Aorta (tissue), 5 donors: Measurements from ENCODE around the gene KRI1. TPM values are rescaled to one million over a fixed set of nuclear protein-coding genes. Genes with fewer than 3 reads are reported as not detected.

Source experiments
- ATAC-seq: fragments of 200-7000 bp; cut with Tn5 transposase; one replicate; pipeline ENCODE4 v1.9.1; 2022; ENCODE audit warnings: moderate library complexity; ENCODE audit not compliant: low FRiP score
- DNase-seq, 2 donors: peaks; one replicate each; pipeline ENCODE4 v3.0.0-alpha.2; 2020
- H3K27ac ChIP-seq, 2 donors: one replicate each; pipeline ENCODE4 v1.5.1; 2013; ENCODE audit warnings: low read length in 2 of 2, mild to moderate bottlenecking in 2 of 2, moderate library complexity in 2 of 2, control low read depth in 1 of 2, inconsistent platforms in 1 of 2, low read depth in 1 of 2
- H3K27me3 ChIP-seq, 2 donors: one replicate each; pipeline ENCODE4 v1.6.1; 2013; ENCODE audit warnings: control low read depth in 1 of 2, low read length in 1 of 2, mild to moderate bottlenecking in 1 of 2, moderate library complexity in 1 of 2; ENCODE audit not compliant: insufficient read depth in 2 of 2, control insufficient read depth in 1 of 2
- H3K36me3 ChIP-seq, 2 donors: one replicate each; pipeline ENCODE4 v1.6.1; 2013; ENCODE audit warnings: control low read depth in 1 of 2, low read length in 1 of 2, mild to moderate bottlenecking in 1 of 2; ENCODE audit not compliant: insufficient read depth in 2 of 2, control insufficient read depth in 1 of 2
- H3K4me1 ChIP-seq, 2 donors: one replicate each; pipeline ENCODE4 v1.6.1; 2013; ENCODE audit warnings: low read length in 2 of 2, control low read depth in 1 of 2, mild to moderate bottlenecking in 1 of 2, moderate library complexity in 1 of 2; ENCODE audit not compliant: insufficient read depth in 2 of 2, control insufficient read depth in 1 of 2
- H3K4me3 ChIP-seq, 2 donors: one replicate each; pipeline ENCODE4 v1.5.1; 2013; ENCODE audit warnings: low read length in 2 of 2, control low read depth in 1 of 2, mild to moderate bottlenecking in 1 of 2
- H3K9me3 ChIP-seq: one replicate; pipeline ENCODE4 v1.6.1; 2013; ENCODE audit warnings: mild to moderate bottlenecking, low read length; ENCODE audit not compliant: control insufficient read depth
- WGBS, 2 donors: extraction: QIAGEN DNeasy Blood & Tissue Kit; methylation state at CpG; one replicate each; pipeline ENCODE4 v1.1.7; 2013; 5-methylcytosine and 5-hydroxymethylcytosine counted together
- intact Hi-C, 2 donors: fragments of 100-400 bp; cut with DNase I; formaldehyde crosslinking; loops; one replicate each; pipeline versions ENCODE4 v1.14.2 to v1.15.0; 2022
- long read RNA-seq, 2 donors: library from polyadenylated mRNA; unstranded; transcript quantifications; one replicate each; pipeline ENCODE4 v2.0.0, GENCODE V29; 2020 to 2021
- polyA plus RNA-seq, 2 donors: library from polyadenylated mRNA; stranded (reverse); fragments of 200-250 nt; gene quantifications; one replicate each; pipeline ENCODE4 v1.2.3, GENCODE V29; 2013
- total RNA-seq, 2 donors: library from RNA; stranded (reverse); fragmentation: NEBNext Ultra II Directional; extraction: Animal tissue kit (Norgen Biotek cat#: 25700); gene quantifications; one replicate each; pipeline ENCODE4 v1.2.1, GENCODE V29; 2021
- donor health status: healthy with polysubstance abuse.
- donor health status: Bipolar disorder and iron deficiency.
- donor health status: DM: no; HTN: no; CAD: no.
- donor health status: DM: no; HTN: no; CAD: no.
- donor health status: DM: yes; HTN: yes; CAD: no.

Gene KRI1
- total RNA-seq (10 to 100 TPM; 15.8 to 18.9 TPM), polyA plus RNA-seq (10 to 100 TPM in 1 of 2 donors, 1 to 10 TPM in 1; 6.4 to 41.0 TPM)
- long read RNA-seq, donor 1, transcript KRI1-203 (18 exons, 2,545 nt), result minor isoform, 12 of 95 reads
- long read RNA-seq, donor 1, transcript KRI1-201 (19 exons, 3,023 nt), result major isoform, 59 of 95 reads
- long read RNA-seq, donor 1, partial matches to known transcripts, result 9 of 95 reads
- long read RNA-seq, donor 1, other reads (novel, unspliced or antisense), result 15 of 95 reads
- long read RNA-seq, donor 2, transcript KRI1-201 (19 exons, 3,023 nt), result major isoform, 8 of 20 reads
- long read RNA-seq, donor 2, partial matches to known transcripts, result 10 of 20 reads
- long read RNA-seq, donor 2, other reads (novel, unspliced or antisense), result 1 of 20 reads

DNA sequence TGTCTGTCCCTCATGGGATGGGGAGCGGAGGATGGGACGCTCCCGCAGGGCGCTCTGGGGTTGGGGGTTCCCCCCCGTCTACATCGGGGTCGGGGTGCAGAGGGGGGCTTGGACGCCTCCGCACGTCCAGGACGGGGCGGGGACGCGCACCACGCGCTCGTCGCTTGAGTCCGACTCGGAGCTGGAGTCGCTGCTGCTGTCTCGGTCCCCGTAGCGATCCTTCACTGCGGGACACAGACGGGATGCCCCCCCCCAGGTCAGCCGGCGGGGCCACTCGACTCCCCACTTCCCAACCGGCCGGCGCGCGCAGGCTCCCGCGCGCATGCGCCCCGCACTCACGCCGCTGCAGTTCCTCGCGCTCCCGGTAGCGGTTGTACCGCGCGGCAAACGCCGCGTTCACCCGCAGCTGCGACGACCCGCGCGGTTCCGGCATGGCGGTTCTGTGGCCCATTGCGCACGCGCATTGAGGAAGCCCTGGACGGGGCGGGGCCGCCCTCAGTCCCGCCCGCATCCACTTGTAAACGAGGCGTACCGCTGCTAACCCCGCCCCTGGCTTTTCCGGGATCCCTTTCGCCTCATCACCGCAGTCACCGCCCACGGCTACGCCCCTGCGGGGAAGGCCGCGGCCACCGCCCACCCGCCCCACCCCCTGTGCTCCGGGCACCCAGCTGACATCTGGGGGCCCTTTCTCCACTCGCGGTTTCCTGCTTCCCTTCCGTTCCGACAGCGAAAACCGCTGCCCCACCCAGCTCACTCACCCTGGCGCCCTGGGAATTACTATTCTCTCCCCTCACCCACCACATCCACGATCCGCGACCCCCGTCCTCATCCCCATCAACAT, at the start of gene KRI1:
TSS of gene KRI1 (minus strand) at position 444 of the 841 bp plus-strand sequence. CDS start at position 433, 11 bp downstream.
- Histone ChIP-seq H3K4me1 (no peaks in the 10 kb centered on the region), H3K27me3 (no peaks in the 10 kb centered on the region), H3K4me3 (peak within 1 kb of the TSS; percentile 51 to 59), H3K27ac (peak within 1 kb of the TSS in 1 of 2 donors; percentile 54), H3K9me3 (no peaks in the 10 kb centered on the region), H3K36me3 (no peaks in the 10 kb centered on the region)
- 0% methylated on average over 84 to 94 of the region's 94 CpGs for WGBS, 2 donors
- DNase-seq (peak; percentile 99 to 100), ATAC-seq (peak; percentile 91)
- intact Hi-C loops, result loop anchor here in 1 of 2 donors (5.0 kb wide), 2 partner anchors 63 to 88 kb away; partner anchors contain the start of gene KEAP1

DNA sequence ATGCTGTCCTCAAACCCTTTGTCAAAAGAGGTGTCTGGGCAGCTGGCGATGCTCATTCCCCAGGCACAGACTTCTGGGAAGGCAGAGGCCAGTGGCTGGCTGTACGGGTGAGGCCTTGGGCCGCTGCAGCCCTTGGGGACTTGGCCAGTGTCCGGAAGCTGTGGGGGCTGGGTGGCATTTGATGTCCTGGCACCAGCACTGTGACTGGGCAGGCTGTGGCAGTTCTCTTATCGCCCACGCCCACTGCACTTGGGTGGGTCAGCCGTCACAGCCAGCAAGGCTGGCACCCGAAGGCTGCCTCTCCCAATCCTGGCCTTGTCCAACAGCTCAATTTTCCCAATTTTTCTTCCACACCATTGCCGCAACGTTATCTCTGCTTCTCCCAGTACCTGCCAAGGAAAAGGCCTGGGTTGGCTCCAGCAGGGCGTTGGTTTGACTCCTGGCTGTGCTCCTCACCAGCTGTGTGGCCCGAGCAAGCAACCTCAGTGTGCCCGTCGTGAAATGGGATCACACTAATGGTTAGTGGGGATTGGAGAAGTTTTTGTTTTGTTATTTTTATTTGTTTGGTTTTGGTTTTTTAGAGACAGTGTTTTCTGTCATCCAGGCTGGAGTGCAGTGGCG, 46.8 kb upstream of the KRI1 start:
- peak; percentile 90 to 94 for DNase-seq
- Histone ChIP-seq H3K27ac (peak overlapping the region in 1 of 2 donors; percentile 83), H3K9me3 (no peaks in the 10 kb centered on the region), H3K4me3 (no peak overlapping the region), H3K36me3 (no peaks in the 10 kb centered on the region), H3K27me3 (no peaks in the 10 kb centered on the region), H3K4me1 (peaks cover 0 to 4% of the 10 kb centered on the region in 2 donors)
- ATAC-seq, result peak; percentile 90
- intact Hi-C loops, result no loop called here
- 10 to 11% methylated on average over 15 of the region's 15 CpGs for WGBS, 2 donors

DNA sequence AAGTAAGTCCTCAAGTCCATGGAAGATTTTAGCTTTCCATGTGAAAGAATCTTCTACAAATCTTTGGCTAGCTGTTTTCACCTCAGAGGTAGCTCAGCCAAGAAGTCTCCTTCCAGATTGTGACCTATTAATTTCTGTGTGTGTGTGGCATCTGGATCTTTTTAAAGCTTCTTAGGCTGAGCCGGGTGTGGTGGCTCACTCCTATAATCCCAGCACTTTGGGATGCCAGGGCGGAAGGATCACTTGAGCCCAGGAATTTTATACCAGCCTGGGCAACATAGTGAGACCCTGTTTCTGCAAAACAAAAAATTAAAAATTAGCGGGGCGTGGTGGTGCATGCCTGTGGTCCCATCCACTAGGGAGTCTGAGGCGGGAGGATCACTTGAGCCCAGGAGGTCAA, 46.1 kb upstream of the KRI1 start:
- WGBS, 2 donors, result 71 to 75% methylated on average over 5 of the region's 5 CpGs
- Histone ChIP-seq H3K4me1 (peaks cover 0 to 4% of the 10 kb centered on the region in 2 donors), H3K36me3 (no peaks in the 10 kb centered on the region), H3K27me3 (no peaks in the 10 kb centered on the region), H3K9me3 (no peaks in the 10 kb centered on the region), H3K27ac (peak overlapping the region in 1 of 2 donors; percentile 67), H3K4me3 (no peak overlapping the region)
- intact Hi-C loops, result no loop called here
- ATAC-seq (no peak), DNase-seq (no peak)

- no peak for DNase-seq
- no peak for ATAC-seq
- intact Hi-C loops, result no loop called here
- WGBS, 2 donors, result 78 to 80% methylated on average over 9 of the region's 9 CpGs
- Histone ChIP-seq H3K4me3 (no peak overlapping the region), H3K4me1 (peaks cover 2 to 4% of the 10 kb centered on the region in 2 donors), H3K36me3 (no peaks in the 10 kb centered on the region), H3K27ac (peak overlapping the region; percentile 6 to 68), H3K27me3 (no peaks in the 10 kb centered on the region), H3K9me3 (no peaks in the 10 kb centered on the region)
Observed at GRCh38 chr19:10604460-10604980, 38.7 kb upstream of the KRI1 start.

DNA sequence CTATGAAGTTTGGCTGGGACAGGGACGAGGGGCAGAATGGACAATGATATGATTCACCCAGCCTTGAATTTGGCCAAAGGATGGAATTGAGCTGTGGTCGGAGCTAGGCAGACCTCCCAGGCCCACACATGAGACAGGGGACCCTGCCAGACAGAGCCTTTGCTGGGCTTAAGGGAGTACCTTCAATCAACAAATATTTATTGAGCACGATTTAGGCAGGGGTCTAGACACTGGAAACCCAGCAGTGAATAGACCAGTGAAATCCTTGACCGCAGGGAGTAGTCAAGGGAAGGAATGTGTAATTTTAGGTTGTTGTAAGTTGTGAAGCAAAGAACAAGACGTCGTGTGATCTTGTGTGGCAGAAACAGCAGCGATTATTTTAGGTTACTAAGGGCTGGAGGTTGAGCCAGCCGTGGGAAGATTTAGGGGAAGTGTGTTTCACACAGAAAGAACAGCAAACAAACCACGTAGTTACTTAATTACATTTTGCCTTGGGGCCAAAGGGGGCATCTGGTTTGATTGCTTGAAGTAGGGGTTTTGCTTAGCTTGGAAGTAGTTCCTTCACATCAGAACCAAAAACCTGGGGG, 38.2 kb upstream of the KRI1 start:
- ATAC-seq, result peak; percentile 53
- no peaks in the 10 kb centered on the region for H3K27me3 ChIP-seq
- intact Hi-C loops, result no loop called here
- H3K9me3 ChIP-seq, result no peaks in the 10 kb centered on the region
- peaks cover 2 to 4% of the 10 kb centered on the region in 2 donors for H3K4me1 ChIP-seq
- H3K36me3 ChIP-seq, result no peaks in the 10 kb centered on the region
- no peak overlapping the region for H3K4me3 ChIP-seq
- H3K27ac ChIP-seq, result peak overlapping the region; percentile 15 to 91
- WGBS, 2 donors, result 3 to 4% methylated on average over 9 of the region's 9 CpGs
- no peak for DNase-seq

- Histone ChIP-seq H3K4me3 (peak overlapping the region; percentile 97 to 99), H3K27me3 (no peaks in the 10 kb centered on the region), H3K27ac (peak overlapping the region; percentile 76 to 91), H3K9me3 (no peaks in the 10 kb centered on the region), H3K36me3 (no peaks in the 10 kb centered on the region), H3K4me1 (peaks cover 2 to 4% of the 10 kb centered on the region in 2 donors)
- intact Hi-C loops, result no loop called here
- 4% methylated on average over 19 of the region's 19 CpGs for WGBS, 2 donors
- DNase-seq (peak; percentile 74 to 83), ATAC-seq (peak; percentile 69)
Observed at GRCh38 chr19:10603084-10603872, 37.5 kb upstream of the KRI1 start.

DNA sequence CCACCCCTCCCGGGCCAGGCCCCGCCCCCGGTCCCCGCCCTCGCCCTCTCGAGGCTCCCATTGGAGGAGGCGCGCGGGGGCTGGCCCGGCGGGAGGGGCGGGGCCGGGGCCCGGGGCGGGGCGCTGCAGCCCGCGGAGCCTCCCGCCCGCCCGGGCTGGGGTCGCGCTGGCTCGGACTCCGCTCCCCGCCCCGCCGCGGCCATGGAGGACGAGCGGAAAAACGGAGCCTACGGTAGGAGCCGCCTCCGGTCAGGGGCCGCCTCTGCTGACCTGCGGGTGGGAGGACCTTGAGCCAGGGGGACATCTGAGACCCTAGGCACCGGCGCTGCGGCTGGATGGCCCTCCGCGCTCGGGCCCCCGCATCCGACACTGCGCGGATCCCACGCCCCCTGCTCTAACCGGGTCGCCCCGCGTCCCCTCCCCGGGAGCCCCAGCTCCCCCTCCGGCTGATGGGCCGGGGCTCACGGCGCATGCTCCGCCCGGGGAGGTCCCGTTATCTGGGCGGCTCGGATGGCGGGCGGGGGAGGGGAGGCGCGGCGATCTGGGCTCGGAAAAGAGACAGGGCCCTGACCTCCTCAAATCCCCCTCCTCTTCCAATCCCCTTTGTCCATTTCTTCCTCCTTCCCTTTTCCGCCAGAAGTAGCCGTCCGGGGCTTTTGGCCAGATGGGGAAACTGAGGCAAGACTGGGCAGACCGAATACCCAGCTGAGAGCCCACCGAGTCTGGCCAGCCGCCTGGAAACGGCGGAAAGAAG, 36.7 kb upstream of the KRI1 start:
- Histone ChIP-seq H3K4me3 (peak overlapping the region; percentile 97 to 99), H3K27ac (peak overlapping the region; percentile 76 to 96), H3K36me3 (no peaks in the 10 kb centered on the region), H3K27me3 (no peaks in the 10 kb centered on the region), H3K9me3 (no peaks in the 10 kb centered on the region), H3K4me1 (peaks cover 2 to 4% of the 10 kb centered on the region in 2 donors)
- 0 to 1% methylated on average over 69 to 76 of the region's 76 CpGs for WGBS, 2 donors
- intact Hi-C loops, result no loop called here
- DNase-seq (peak; percentile 88 to 94), ATAC-seq (peak; percentile 96)
